ENCODE results near the gene BRINP2. TPM values are rescaled to one million over a fixed set of nuclear protein-coding genes. Genes with fewer than 3 reads are reported as not detected.
A peak's percentile ranks its signal among the peaks of the same experiment; 100 is the strongest.

BRINP2 gene
- total and polyA plus RNA-seq, 4 donors = 0.05 to 0.75 (median 0.36) TPM

DNA sequence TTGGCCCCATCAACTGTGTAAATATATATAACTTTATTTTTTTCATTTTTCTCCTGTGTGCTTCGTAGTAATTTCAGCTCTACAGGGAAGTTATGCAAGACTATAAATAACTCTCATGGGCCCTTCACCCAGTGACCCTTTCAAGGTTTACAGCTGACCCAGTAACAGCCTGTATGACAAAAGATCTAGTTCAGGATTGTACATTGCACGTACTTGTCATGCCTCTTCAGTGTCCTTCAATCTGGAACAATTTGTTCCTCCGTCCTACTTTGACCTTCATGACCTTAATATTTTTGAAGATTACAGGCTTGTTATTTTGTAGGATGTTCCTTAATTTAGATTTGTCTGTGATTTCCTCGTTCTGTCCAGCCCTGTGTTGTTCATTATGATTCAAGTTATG lies 40.5 kb downstream of the BRINP2 start:
- Histone ChIP-seq H3K9me3 (ENCODE audit: control insufficient read depth in 4 of 4, low read length in 3 of 4) (no peaks in the 10 kb centered on the region), H3K27ac (ENCODE audit: low read depth in 1 of 2, low read length in 2 of 2) (peak overlapping the region in 1 of 2 donors; percentile 13), H3K27me3 (ENCODE audit: control insufficient read depth in 4 of 4, insufficient read depth in 4 of 4, low read length in 3 of 4) (no peaks in the 10 kb centered on the region), H3K9ac (ENCODE audit: low read depth in 1 of 2, low read length in 2 of 2) (no peak overlapping the region), H3K4me1 (ENCODE audit: control insufficient read depth in 4 of 4, insufficient read depth in 4 of 4, low read length in 3 of 4) (peaks cover 0 to 7% (median 2%) of the 10 kb centered on the region in 4 donors), H3K4me3 (ENCODE audit: low read depth in 1 of 3, low read length in 3 of 3) (no peak overlapping the region), H3K36me3 (ENCODE audit: control insufficient read depth in 4 of 4, insufficient read depth in 3 of 4, low read depth in 1 of 4, low read length in 3 of 4) (no peaks in the 10 kb centered on the region)
- TF ChIP-seq YY1 (IDR thresholded peaks at IDR 0.05) (peak; percentile 31), JUND (IDR thresholded peaks at IDR 0.05) (peak in 1 of 2 donors; percentile 49), HNF4G (IDR thresholded peaks at IDR 0.05) (no peak), FOXA2 (IDR thresholded peaks at IDR 0.05) (peak; percentile 29), FOXA1 (IDR thresholded peaks at IDR 0.05) (no peak), NR2F2 (IDR thresholded peaks at IDR 0.05) (peak; percentile 98), RXRA (IDR thresholded peaks at IDR 0.05) (peak; percentile 87 to 96), RAD21 (IDR thresholded peaks at IDR 0.05) (peak in 1 of 2 donors; percentile 13), EGR1 (IDR thresholded peaks at IDR 0.05; ENCODE audit: low read depth in 2 of 2) (no peak), HNF4A (conservative IDR thresholded peaks at IDR 0.05) (peak; percentile 40 to 62), GABPA (IDR thresholded peaks at IDR 0.05 in 1 of 2, conservative IDR thresholded peaks at IDR 0.05 in 1 of 2) (no peak), SP1 (IDR thresholded peaks at IDR 0.05) (peak; percentile 84), TAF1 (conservative IDR thresholded peaks at IDR 0.05) (no peak)
- TF ChIP-seq, protein P1, sequence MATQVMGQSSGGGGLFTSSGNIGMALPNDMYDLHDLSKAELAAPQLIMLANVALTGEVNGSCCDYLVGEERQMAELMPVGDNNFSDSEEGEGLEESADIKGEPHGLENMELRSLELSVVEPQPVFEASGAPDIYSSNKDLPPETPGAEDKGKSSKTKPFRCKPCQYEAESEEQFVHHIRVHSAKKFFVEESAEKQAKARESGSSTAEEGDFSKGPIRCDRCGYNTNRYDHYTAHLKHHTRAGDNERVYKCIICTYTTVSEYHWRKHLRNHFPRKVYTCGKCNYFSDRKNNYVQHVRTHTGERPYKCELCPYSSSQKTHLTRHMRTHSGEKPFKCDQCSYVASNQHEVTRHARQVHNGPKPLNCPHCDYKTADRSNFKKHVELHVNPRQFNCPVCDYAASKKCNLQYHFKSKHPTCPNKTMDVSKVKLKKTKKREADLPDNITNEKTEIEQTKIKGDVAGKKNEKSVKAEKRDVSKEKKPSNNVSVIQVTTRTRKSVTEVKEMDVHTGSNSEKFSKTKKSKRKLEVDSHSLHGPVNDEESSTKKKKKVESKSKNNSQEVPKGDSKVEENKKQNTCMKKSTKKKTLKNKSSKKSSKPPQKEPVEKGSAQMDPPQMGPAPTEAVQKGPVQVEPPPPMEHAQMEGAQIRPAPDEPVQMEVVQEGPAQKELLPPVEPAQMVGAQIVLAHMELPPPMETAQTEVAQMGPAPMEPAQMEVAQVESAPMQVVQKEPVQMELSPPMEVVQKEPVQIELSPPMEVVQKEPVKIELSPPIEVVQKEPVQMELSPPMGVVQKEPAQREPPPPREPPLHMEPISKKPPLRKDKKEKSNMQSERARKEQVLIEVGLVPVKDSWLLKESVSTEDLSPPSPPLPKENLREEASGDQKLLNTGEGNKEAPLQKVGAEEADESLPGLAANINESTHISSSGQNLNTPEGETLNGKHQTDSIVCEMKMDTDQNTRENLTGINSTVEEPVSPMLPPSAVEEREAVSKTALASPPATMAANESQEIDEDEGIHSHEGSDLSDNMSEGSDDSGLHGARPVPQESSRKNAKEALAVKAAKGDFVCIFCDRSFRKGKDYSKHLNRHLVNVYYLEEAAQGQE (IDR thresholded peaks at IDR 0.05) = no peak
- TF ChIP-seq, protein P2, sequence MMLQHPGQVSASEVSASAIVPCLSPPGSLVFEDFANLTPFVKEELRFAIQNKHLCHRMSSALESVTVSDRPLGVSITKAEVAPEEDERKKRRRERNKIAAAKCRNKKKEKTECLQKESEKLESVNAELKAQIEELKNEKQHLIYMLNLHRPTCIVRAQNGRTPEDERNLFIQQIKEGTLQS (IDR thresholded peaks at IDR 0.05) = no peak
- TF ChIP-seq, protein P3, sequence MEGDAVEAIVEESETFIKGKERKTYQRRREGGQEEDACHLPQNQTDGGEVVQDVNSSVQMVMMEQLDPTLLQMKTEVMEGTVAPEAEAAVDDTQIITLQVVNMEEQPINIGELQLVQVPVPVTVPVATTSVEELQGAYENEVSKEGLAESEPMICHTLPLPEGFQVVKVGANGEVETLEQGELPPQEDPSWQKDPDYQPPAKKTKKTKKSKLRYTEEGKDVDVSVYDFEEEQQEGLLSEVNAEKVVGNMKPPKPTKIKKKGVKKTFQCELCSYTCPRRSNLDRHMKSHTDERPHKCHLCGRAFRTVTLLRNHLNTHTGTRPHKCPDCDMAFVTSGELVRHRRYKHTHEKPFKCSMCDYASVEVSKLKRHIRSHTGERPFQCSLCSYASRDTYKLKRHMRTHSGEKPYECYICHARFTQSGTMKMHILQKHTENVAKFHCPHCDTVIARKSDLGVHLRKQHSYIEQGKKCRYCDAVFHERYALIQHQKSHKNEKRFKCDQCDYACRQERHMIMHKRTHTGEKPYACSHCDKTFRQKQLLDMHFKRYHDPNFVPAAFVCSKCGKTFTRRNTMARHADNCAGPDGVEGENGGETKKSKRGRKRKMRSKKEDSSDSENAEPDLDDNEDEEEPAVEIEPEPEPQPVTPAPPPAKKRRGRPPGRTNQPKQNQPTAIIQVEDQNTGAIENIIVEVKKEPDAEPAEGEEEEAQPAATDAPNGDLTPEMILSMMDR (IDR thresholded peaks at IDR 0.05; ENCODE audit: low read depth, low read length, missing input control) = no peak
- TF ChIP-seq, protein P4, sequence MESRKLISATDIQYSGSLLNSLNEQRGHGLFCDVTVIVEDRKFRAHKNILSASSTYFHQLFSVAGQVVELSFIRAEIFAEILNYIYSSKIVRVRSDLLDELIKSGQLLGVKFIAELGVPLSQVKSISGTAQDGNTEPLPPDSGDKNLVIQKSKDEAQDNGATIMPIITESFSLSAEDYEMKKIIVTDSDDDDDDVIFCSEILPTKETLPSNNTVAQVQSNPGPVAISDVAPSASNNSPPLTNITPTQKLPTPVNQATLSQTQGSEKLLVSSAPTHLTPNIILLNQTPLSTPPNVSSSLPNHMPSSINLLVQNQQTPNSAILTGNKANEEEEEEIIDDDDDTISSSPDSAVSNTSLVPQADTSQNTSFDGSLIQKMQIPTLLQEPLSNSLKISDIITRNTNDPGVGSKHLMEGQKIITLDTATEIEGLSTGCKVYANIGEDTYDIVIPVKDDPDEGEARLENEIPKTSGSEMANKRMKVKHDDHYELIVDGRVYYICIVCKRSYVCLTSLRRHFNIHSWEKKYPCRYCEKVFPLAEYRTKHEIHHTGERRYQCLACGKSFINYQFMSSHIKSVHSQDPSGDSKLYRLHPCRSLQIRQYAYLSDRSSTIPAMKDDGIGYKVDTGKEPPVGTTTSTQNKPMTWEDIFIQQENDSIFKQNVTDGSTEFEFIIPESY (IDR thresholded peaks at IDR 0.05) = no peak
- TF ChIP-seq, protein P5, sequence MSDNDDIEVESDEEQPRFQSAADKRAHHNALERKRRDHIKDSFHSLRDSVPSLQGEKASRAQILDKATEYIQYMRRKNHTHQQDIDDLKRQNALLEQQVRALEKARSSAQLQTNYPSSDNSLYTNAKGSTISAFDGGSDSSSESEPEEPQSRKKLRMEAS (IDR thresholded peaks at IDR 0.05) = no peak
- WGBS = 16% methylated on average over 4 of the region's 4 CpGs
- no peak for DNase-seq (ENCODE audit: low spot score)
